GM23248 (cell line): ENCODE results near the gene OTOP1. TPM values are rescaled to one million over a fixed set of nuclear protein-coding genes. Genes with fewer than 3 reads are reported as not detected.
"Not testable (repeated sequence)": the region's sequence is repeated elsewhere in the genome, so short reads cannot be mapped to it uniquely, and the experiment has no call there.

Experiments
- DNase-seq: peaks from one replicate; pipeline ENCODE4 v3.0.0-alpha.2; 2015
- H2AFZ ChIP-seq: fragments of 200-600 bp; sonication (generic); 2 replicates; pipeline ENCODE4 v1.6.1; 2016; ENCODE audit warnings: antibody characterized with exemption
- H3F3A ChIP-seq: fragments of 200-600 bp; sonication (generic); 2 replicates; pipeline ENCODE4 v1.6.1; 2016; ENCODE audit warnings: mild to moderate bottlenecking, antibody characterized with exemption, mixed run types; ENCODE audit not compliant: insufficient read depth
- H3K27ac ChIP-seq: fragments of 200-600 bp; sonication (generic); 2 replicates; pipeline ENCODE4 v1.5.1; 2016; ENCODE audit warnings: mild to moderate bottlenecking
- H3K27me3 ChIP-seq: fragments of 200-600 bp; sonication (generic); replicated peaks from 2 replicates; pipeline ENCODE4 v1.6.1; 2016; ENCODE audit warnings: mild to moderate bottlenecking; ENCODE audit not compliant: insufficient read depth
- H3K36me3 ChIP-seq: fragments of 200-600 bp; sonication (generic); 2 replicates; pipeline ENCODE4 v1.6.1; 2016; ENCODE audit warnings: low read depth, mild to moderate bottlenecking
- H3K4me1 ChIP-seq: fragments of 200-600 bp; sonication (generic); 2 replicates; pipeline ENCODE4 v1.6.1; 2016; ENCODE audit warnings: mild to moderate bottlenecking; ENCODE audit not compliant: insufficient read depth
- H3K4me2 ChIP-seq: fragments of 200-600 bp; sonication (generic); one replicate; pipeline ENCODE4 v1.6.1; 2016; ENCODE audit warnings: mild to moderate bottlenecking; ENCODE audit not compliant: unreplicated experiment
- H3K4me3 ChIP-seq: fragments of 200-600 bp; sonication (generic); 2 replicates; pipeline ENCODE4 v1.5.1; 2016; ENCODE audit warnings: mild to moderate bottlenecking
- H3K79me2 ChIP-seq: fragments of 200-600 bp; sonication (generic); 2 replicates; pipeline ENCODE4 v1.6.1; 2016; ENCODE audit warnings: mild to moderate bottlenecking; ENCODE audit not compliant: insufficient read depth
- H3K9ac ChIP-seq: fragments of 200-600 bp; sonication (generic); 2 replicates; pipeline ENCODE4 v1.6.1; 2016; ENCODE audit warnings: mild to moderate bottlenecking
- H3K9me2 ChIP-seq: fragments of 200-600 bp; sonication (generic); 2 replicates; pipeline ENCODE4 v1.6.1; 2016; ENCODE audit warnings: mixed run types, mild to moderate bottlenecking, moderate library complexity; ENCODE audit not compliant: insufficient read depth
- H3K9me3 ChIP-seq: fragments of 200-600 bp; sonication (generic); one replicate; pipeline ENCODE4 v1.6.1; 2017; ENCODE audit warnings: low read depth
- H4K20me1 ChIP-seq: fragments of 200-600 bp; sonication (generic); 2 replicates; pipeline ENCODE4 v1.6.0; 2016; ENCODE audit not compliant: insufficient read depth
- EZH2 ChIP-seq: fragments of 200-600 bp; sonication (generic); IDR thresholded peaks from 2 replicates; pipeline ENCODE4 v1.6.1; 2018; ENCODE audit warnings: antibody characterized with exemption, mild to moderate bottlenecking; ENCODE audit not compliant: insufficient read depth, poor library complexity, severe bottlenecking
- EZH2phosphoT487 ChIP-seq: fragments of 200-600 bp; sonication (generic); IDR thresholded peaks from 2 replicates; pipeline ENCODE4 v1.6.1; 2018; ENCODE audit warnings: antibody characterized with exemption, moderate library complexity, mild to moderate bottlenecking, low read depth; ENCODE audit not compliant: insufficient read depth
- WGBS, 2 experiments: methylation state at CpG; one replicate each; pipeline ENCODE4 v1.1.6; 2015 to 2017; ENCODE audit warnings: low lambda C conversion rate in 2 of 2, low coverage in 1 of 2; ENCODE audit errors: missing lambda C conversion rate in 2 of 2; 5-methylcytosine and 5-hydroxymethylcytosine counted together
- in situ Hi-C: fragments of 300-500 bp; cut with MboI; formaldehyde crosslinking; loops from 2 replicates; pipeline ENCODE4 v1.15.0; 2020
- polyA plus RNA-seq: library from polyadenylated mRNA; unstranded; fragments of >200 nt; fragmentation: Nextera tagmentation; extraction: Ambion mirVana; gene quantifications from 2 replicates; pipeline ENCODE4 v1.2.1, GENCODE V29; 2016
- total RNA-seq: library from RNA; depleted of rRNA; stranded (reverse); fragments of >200 nt; shearing (Covaris generic); gene quantifications from 2 replicates; pipeline ENCODE4 v1.2.3, GENCODE V29; 2014

The OTOP1 gene
- total and polyA plus RNA-seq, 2 experiments from 2014 or later: not detected

- Histone ChIP-seq H3K36me3 (no peaks in the 10 kb centered on the region), H3K4me2 (no peak overlapping the region), H3K27me3 (0 out of 2 replicates have a peak, but pooled peaks cover 11% of the 10 kb centered on the region), H3F3A (peaks cover 4% of the 10 kb centered on the region; the same call in 1 of the 2 replicates), H3K9me3 (no peaks in the 10 kb centered on the region), H3K4me1 (no peaks in the 10 kb centered on the region), H3K4me3 (no peak overlapping the region), H4K20me1 (no peaks in the 10 kb centered on the region), H2AFZ (no peak overlapping the region), H3K27ac (no peak overlapping the region), H3K9me2 (no peaks in the 10 kb centered on the region), H3K79me2 (no peaks in the 10 kb centered on the region), H3K9ac (no peak overlapping the region)
- peak; percentile 4 for DNase-seq
- in situ Hi-C loops: no loop called here
- TF ChIP-seq EZH2: no peak
- no peak for TF ChIP-seq EZH2phosphoT487
- WGBS, 2 experiments: 72 to 77% methylated on average over 5 of the region's 5 CpGs
Measured at GRCh38 chr4:4217113-4217512, 9.6 kb downstream of the OTOP1 start.

- H4K20me1 ChIP-seq: no peaks in the 10 kb centered on the region
- H3K36me3 ChIP-seq: no peaks in the 10 kb centered on the region
- no peaks in the 10 kb centered on the region for H3K79me2 ChIP-seq
- DNase-seq: peak; percentile 32
- no peak for TF ChIP-seq EZH2phosphoT487
- TF ChIP-seq EZH2: no peak
- in situ Hi-C loops: no loop called here
- 0 out of 2 replicates have a peak, but pooled peaks cover 15% of the 10 kb centered on the region for H3K27me3 ChIP-seq
- no peak overlapping the region for H3K4me3 ChIP-seq
- no peaks in the 10 kb centered on the region for H3K4me1 ChIP-seq
- no peaks in the 10 kb centered on the region for H3K9me3 ChIP-seq
- no peak overlapping the region for H3K9ac ChIP-seq
- H3K9me2 ChIP-seq: no peaks in the 10 kb centered on the region
- H2AFZ ChIP-seq: no peak overlapping the region
- no peak overlapping the region for H3K27ac ChIP-seq
- no peak overlapping the region for H3K4me2 ChIP-seq
- 40 to 42% methylated on average over 7 of the region's 7 CpGs for WGBS, 2 experiments
- H3F3A ChIP-seq: peaks cover 4% of the 10 kb centered on the region; the same call in 1 of the 2 replicates
Measured at GRCh38 chr4:4216648-4217047, 10.1 kb downstream of the OTOP1 start.

GRCh38 chr4:4213674-4214073, 13.1 kb downstream of the OTOP1 start:
- H2AFZ ChIP-seq, H3K4me3 ChIP-seq, H3K9me3 ChIP-seq, H4K20me1 ChIP-seq, H3K36me3 ChIP-seq, H3K9ac ChIP-seq, H3K4me1 ChIP-seq, DNase-seq, H3K79me2 ChIP-seq, H3K9me2 ChIP-seq, H3K27ac ChIP-seq, in situ Hi-C loops, H3F3A ChIP-seq, H3K4me2 ChIP-seq: not testable (repeated sequence)
- H3K27me3 ChIP-seq: peaks cover 28% of the 10 kb centered on the region
- WGBS, 2 experiments: 26 to 29% methylated on average over 4 of the region's 4 CpGs

GRCh38 chr4:4206204-4206603, 20.5 kb downstream of the OTOP1 start:
- H3K36me3 ChIP-seq: no peaks in the 10 kb centered on the region
- no peak overlapping the region for H3K4me3 ChIP-seq
- no peaks in the 10 kb centered on the region for H3F3A ChIP-seq
- no peaks in the 10 kb centered on the region for H3K9me3 ChIP-seq
- H3K9me2 ChIP-seq: no peaks in the 10 kb centered on the region
- no peak for DNase-seq
- H3K9ac ChIP-seq: no peak overlapping the region
- H3K4me2 ChIP-seq: no peak overlapping the region
- TF ChIP-seq EZH2phosphoT487 (no peak), EZH2 (no peak)
- peaks cover 44% of the 10 kb centered on the region for H3K27me3 ChIP-seq
- no peaks in the 10 kb centered on the region for H3K79me2 ChIP-seq
- no peaks in the 10 kb centered on the region for H4K20me1 ChIP-seq
- no peak overlapping the region for H3K27ac ChIP-seq
- no peaks in the 10 kb centered on the region for H3K4me1 ChIP-seq
- in situ Hi-C loops: no loop called here
- no peak overlapping the region for H2AFZ ChIP-seq

- no peak overlapping the region for H3K4me2 ChIP-seq
- DNase-seq: no peak
- H3K9me2 ChIP-seq: no peaks in the 10 kb centered on the region
- H3K9me3 ChIP-seq: no peaks in the 10 kb centered on the region
- H3K4me1 ChIP-seq: no peaks in the 10 kb centered on the region
- H3K4me3 ChIP-seq: no peak overlapping the region
- H4K20me1 ChIP-seq: no peaks in the 10 kb centered on the region
- peaks cover 39% of the 10 kb centered on the region for H3K27me3 ChIP-seq
- TF ChIP-seq EZH2 (no peak), EZH2phosphoT487 (no peak)
- H3F3A ChIP-seq: no peaks in the 10 kb centered on the region
- in situ Hi-C loops: no loop called here
- H3K9ac ChIP-seq: no peak overlapping the region
- H3K79me2 ChIP-seq: no peaks in the 10 kb centered on the region
- WGBS, 2 experiments: 46 to 52% methylated on average over 3 of the region's 3 CpGs
- H3K27ac ChIP-seq: no peak overlapping the region
- no peak overlapping the region for H2AFZ ChIP-seq
- no peaks in the 10 kb centered on the region for H3K36me3 ChIP-seq
Measured at GRCh38 chr4:4204401-4204745, 22.4 kb downstream of the OTOP1 start.
